ENCODE results near the gene ADCYAP1R1.
A peak's percentile ranks its signal among the peaks of the same experiment; 100 is the strongest.

The ADCYAP1R1 gene

GRCh38 chr7:31044529-31044928 is 7.6 kb upstream of the ADCYAP1R1 start:
- no peak for DNase-seq

DNA sequence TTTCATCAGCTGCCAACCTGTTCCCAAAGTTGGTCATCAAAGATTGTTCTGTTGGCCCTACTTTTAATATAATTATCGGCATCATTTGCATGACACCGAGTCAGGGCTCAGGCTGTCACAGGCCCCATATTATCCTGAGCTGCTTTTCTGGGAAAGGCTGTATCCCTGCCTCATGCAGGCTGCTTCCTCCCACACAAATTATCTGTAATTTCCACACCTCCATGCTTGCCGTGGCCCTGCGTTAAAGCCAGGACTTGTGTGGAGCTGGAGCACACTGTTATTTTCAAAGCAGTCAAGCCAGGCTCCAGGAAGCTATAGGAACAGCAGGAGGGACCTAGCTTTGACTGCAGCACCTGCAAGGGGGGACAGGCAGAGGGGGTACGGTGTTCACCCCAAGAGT is 5.4 kb upstream of the ADCYAP1R1 start:
- no peak for DNase-seq

GRCh38 chr7:31047313-31048146 is 4.6 kb upstream of the ADCYAP1R1 start:
- DNase-seq = no peak

- peak; percentile 9 for DNase-seq
Measured at GRCh38 chr7:31049005-31049765, 2.9 kb upstream of the ADCYAP1R1 start.

DNA sequence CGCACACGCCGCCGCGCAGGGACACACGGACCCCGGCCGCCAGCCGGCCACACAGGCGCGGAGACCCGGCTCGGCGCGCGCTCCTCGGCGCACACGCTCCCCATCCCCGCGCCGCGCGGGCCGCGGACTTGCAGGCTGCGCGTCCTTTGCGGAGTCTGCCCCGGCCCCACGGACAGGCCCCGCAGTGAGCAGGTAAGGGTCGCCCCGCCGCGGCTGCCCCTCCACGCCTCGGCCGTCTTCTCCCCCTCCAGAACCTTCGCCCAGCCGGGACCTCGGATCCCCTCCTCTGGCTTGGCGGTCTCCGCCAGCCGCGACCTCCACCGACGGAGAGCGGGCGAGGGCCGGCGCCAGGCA is 356 bp downstream of the ADCYAP1R1 start:
- no peak for DNase-seq

DNA sequence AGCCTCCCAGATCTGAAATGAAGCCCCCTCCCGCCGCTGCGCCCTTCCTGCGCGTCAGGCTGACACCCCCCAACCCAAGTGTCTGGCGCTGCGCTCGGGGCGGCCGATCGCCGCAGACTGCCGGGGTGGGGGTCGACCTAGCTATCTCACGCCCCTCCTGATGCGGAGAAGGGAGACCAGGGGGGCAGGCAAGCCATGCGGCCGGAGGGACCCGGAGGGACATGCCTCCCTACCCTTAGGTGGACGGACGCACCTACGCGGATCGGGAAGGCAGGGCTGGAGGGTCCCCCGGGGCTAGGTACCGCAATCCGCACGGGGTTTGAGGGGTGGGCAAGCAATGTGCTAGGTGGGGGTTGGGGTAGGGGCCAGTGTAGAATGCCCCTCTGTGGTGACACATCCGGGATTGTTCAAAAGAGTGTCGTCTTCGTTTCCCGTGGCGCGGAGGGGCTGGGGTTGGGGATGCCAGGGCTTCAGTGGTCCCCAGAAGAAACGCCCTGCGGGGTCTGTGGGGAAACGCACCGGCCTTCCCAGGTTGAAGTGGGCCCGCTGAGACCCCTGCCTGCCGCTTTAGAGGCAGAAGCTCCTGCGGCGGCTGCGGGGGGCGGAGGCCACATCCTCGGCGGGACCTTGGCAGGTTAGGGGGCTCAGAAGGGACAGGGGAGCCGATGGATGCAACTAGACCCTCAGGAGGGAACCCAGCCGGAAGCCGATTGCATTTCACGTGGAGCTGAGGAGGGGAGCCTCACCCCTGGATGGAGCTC is 913 bp downstream of the ADCYAP1R1 start:
- no peak for DNase-seq

DNA sequence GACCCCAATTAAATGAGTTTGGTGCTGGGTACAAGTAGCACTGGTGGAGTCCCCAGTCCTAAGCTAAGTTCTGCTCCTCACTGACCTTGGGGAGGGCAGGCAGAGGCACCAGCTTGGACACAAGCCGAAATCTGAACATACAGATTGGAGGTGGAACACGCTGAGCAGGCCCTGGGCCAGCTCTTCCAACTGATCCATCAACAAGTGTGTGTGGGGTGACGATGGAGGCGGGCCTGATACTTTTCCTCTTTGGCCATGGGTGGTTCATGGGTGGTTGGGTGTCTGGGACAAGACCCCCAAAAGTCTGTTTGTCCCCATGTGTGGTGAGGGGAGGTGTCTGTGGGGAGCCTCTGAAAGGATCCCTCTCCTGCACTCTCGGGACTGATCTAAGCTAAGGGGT is 1.9 kb downstream of the ADCYAP1R1 start:
- DNase-seq = no peak

DNA sequence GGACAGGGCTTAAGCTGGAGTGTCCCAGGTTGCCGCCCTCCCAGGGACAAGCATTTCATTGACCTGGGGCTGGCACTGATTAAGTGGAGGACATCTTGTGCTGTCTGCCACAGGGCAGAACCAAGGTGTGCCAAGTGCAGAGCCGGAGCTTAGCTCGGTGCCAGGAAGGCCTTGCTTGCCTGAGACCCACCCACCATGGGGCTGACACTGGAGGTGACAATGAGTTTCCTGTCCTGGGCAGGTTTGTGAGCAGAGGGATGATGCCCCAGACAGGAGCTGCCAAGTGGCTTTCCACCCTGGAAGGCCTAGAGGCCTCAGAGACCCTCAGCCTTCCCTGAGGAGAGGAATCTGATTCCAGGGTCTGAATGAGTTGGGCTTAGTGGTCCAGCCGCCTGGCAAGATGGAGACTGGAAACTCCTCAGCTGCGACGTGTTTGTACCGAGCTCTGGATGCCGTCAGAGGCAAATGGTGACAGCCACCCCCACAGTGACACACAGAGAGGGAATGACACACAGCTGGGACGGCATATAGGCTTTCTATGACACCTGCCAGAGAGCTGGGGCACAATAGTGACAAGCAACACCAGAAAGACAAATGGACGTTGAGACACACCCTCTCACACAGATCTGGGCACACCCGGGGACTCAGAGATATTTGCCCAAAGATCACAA is 2.6 kb downstream of the ADCYAP1R1 start:
- DNase-seq = no peak

- no peak for DNase-seq
Measured at GRCh38 chr7:31055471-31055870, 3.4 kb downstream of the ADCYAP1R1 start.

DNA sequence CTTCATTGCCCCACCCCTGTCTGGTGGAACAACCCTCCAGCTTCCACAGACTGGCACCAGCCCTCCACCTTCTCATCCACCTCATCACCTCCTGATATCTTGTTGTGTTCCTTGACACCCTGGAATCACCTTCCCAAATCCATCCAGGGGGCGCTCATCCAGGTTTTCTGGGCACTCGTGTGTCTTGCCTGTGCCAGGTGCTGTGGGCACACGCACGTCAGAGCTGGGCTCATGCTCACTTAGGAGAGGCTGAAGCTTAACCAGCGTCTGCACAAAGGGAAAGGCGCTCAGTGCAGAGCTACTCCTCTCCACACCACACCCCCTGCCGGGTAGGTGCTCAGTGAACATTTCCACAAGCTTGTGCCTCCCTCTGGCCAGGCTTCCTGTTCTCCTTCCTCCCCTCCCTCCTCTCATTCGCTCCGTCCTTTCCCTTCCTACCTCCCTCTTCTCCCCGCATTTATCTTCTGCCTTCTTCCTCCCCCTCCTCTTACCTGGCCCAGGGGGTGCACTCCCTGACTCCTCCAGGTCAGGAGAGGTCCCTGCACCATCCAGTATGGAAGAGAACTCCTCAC is 4.8 kb downstream of the ADCYAP1R1 start:
- DNase-seq = peak; percentile 17

DNA sequence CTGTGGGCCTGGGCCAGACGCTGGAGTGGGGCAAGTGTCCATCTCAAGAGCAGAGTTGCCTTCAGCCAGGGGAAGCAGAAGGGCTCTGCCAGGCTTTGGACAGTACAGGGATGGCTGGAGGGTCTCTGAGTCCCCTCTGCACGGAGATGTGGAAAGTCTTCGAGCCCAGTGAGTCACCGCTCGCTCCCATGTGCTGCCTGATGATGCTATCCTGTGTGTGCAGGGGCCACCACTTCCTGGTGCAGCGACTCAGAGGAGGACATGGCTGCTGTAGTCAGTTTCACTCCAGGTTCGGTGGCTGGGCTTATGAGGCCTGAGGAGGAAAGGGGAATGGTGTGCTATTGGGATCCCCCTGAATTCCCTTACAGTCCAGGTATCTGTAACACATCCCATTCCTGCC is 6.0 kb downstream of the ADCYAP1R1 start:
- no peak for DNase-seq

DNA sequence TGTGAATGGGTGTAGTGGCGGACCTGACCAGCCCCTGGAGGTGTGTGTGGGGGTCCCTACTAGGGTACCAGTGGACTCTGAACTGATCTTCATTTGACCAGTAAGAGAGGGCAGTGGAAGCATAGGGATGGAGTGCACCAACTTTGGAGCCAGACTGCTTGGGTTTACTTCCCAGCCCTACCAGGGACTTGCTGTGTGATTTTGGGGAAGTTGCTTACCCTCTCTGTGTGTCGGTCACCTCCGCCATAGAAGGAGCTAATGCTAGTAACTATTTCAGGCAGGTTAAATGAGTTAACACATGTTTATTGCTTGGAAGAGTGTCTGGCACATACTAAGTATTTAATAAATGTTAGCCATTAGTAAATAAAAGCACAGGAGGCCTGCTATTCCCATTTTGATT is 6.6 kb downstream of the ADCYAP1R1 start:
- DNase-seq = no peak

DNA sequence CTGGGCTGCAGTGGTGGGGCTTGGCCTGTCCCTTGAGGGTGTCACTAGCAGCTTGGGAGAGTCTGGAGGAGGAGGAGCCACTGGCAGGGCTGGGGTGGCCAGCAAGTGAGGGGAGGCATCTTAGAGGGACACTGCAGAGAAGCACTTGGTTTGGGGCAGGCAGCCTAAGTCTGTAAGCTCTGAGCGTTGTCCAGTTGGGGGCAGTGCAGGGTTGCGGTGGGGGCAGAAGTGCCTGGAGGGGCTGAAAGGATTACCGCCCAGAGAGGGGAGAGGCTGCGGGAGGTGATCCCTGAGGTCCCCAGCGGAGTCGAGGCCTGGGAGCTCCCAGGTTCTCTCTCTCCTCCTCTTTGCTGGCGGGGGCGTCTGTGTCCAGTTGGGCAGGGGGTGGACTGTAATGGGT is 7.4 kb downstream of the ADCYAP1R1 start:
- DNase-seq = no peak

DNA sequence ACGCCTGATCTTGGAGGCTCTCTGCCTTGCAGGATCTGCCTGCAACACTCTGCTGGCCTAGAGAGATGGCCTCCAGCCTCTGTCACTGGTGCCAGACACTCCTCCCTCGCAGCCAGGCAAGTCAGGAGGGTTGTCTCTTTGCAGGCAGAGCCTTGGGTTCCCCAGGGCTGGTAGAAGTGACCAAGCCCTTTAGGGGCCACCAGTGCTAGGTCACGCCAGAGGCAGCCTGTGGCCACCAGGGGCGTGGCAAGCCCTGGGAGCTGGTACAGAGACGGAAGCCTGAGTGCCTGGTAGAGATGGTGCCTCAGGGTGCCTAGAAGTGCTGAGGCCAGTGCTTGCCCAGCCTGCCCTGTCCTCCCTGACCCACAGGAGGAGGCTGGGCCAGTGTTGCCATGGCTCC is 9.1 kb downstream of the ADCYAP1R1 start:
- no peak for DNase-seq

GRCh38 chr7:31062746-31063435 is 10.8 kb downstream of the ADCYAP1R1 start:
- DNase-seq = no peak

GRCh38 chr7:31065021-31065593 is 13.0 kb downstream of the ADCYAP1R1 start:
- DNase-seq = no peak

GRCh38 chr7:31065840-31066239 is 13.7 kb downstream of the ADCYAP1R1 start:
- DNase-seq = no peak

- no peak for DNase-seq
Measured at GRCh38 chr7:31066516-31067130, 14.5 kb downstream of the ADCYAP1R1 start.

- no peak for DNase-seq
Measured at GRCh38 chr7:31067491-31067890, 15.4 kb downstream of the ADCYAP1R1 start.

- no peak for DNase-seq
Measured at GRCh38 chr7:31068006-31068675, 16.0 kb downstream of the ADCYAP1R1 start.

Data from NCI-H345 (cell line).